Loucy (cell line): Measurements from ENCODE around the gene NEK6.
"Not testable (repeated sequence)": the region's sequence is repeated elsewhere in the genome, so short reads cannot be mapped to it uniquely, and the experiment has no call there.

Experiments used
- H2AFZ ChIP-seq: fragments of 200-600 bp; sonication (generic); 2 replicates; pipeline ENCODE4 v1.6.0; 2016; ENCODE audit warnings: antibody characterized with exemption, mild to moderate bottlenecking, low read length, moderate library complexity
- H3F3A ChIP-seq: fragments of 200-600 bp; 2 replicates; pipeline ENCODE4 v1.6.0; 2016; ENCODE audit warnings: antibody characterized with exemption, low read depth, mild to moderate bottlenecking
- H3K27me3 ChIP-seq: fragments of 200-600 bp; sonication (generic); 2 replicates; pipeline ENCODE4 v1.6.1; 2014; ENCODE audit warnings: low read length, mild to moderate bottlenecking; ENCODE audit not compliant: insufficient read depth, poor library complexity, severe bottlenecking
- H3K36me3 ChIP-seq: fragments of 200-600 bp; sonication (generic); 2 replicates; pipeline ENCODE4 v1.6.1; 2016; ENCODE audit warnings: low read length; ENCODE audit not compliant: insufficient read depth
- H3K4me1 ChIP-seq: fragments of 200-600 bp; sonication (generic); 2 replicates; pipeline ENCODE4 v1.5.1; 2014; ENCODE audit warnings: low read length, mild to moderate bottlenecking; ENCODE audit not compliant: insufficient read depth, poor library complexity, severe bottlenecking
- H3K4me2 ChIP-seq: fragments of 200-600 bp; sonication (generic); 2 replicates; pipeline ENCODE4 v1.6.0; 2014; ENCODE audit warnings: antibody characterized with exemption, low read length, low read depth, mild to moderate bottlenecking; ENCODE audit not compliant: poor library complexity, severe bottlenecking
- H3K4me3 ChIP-seq: fragments of 200-600 bp; sonication (generic); 2 replicates; pipeline ENCODE4 v1.5.1; 2014; ENCODE audit warnings: low read length, mild to moderate bottlenecking, mixed read lengths; ENCODE audit not compliant: poor library complexity, severe bottlenecking
- H3K79me2 ChIP-seq: fragments of 200-600 bp; sonication (generic); 2 replicates; pipeline ENCODE4 v1.6.1; 2014; ENCODE audit warnings: low read length; ENCODE audit not compliant: insufficient read depth
- H3K9ac ChIP-seq: fragments of 200-600 bp; sonication (generic); 2 replicates; pipeline ENCODE4 v1.6.0; 2014; ENCODE audit warnings: mild to moderate bottlenecking, low read depth, low read length, moderate library complexity; ENCODE audit not compliant: poor library complexity, severe bottlenecking
- H3K9me2 ChIP-seq: fragments of 200-600 bp; sonication (generic); replicated peaks from 2 replicates; pipeline ENCODE4 v1.6.1; 2016; ENCODE audit warnings: low read depth, low read length, mixed read lengths
- H3K9me3 ChIP-seq: fragments of 200-600 bp; sonication (generic); 2 replicates; pipeline ENCODE4 v1.6.1; 2014; ENCODE audit warnings: mild to moderate bottlenecking, antibody characterized with exemption, low read length, low read depth; ENCODE audit not compliant: insufficient read depth
- H4K20me1 ChIP-seq: fragments of 200-600 bp; sonication (generic); 2 replicates; pipeline ENCODE4 v1.6.0; 2014; ENCODE audit warnings: antibody characterized with exemption, low read length, mild to moderate bottlenecking; ENCODE audit not compliant: insufficient read depth, poor library complexity, severe bottlenecking
- CTCF ChIP-seq: fragments of 200-600 bp; sonication (generic); conservative IDR thresholded peaks from 2 replicates; pipeline ENCODE4 v1.5.1; 2014; ENCODE audit warnings: mild to moderate bottlenecking, antibody characterized with exemption, low read length
- EZH2phosphoT487 ChIP-seq: fragments of 200-600 bp; IDR thresholded peaks from 2 replicates; pipeline ENCODE4 v1.6.1; 2018; ENCODE audit warnings: antibody characterized with exemption, mild to moderate bottlenecking, moderate library complexity, borderline replicate concordance

The NEK6 gene

GRCh38 chr9:124251204-124251603, 6.5 kb upstream of the NEK6 start:
- Histone ChIP-seq H3K9me2 (no peaks in the 10 kb centered on the region), H2AFZ (no peak overlapping the region), H3K9me3 (no peaks in the 10 kb centered on the region), H3K4me1 (no peaks in the 10 kb centered on the region), H3F3A (no peaks in the 10 kb centered on the region), H3K4me2 (no peak overlapping the region), H3K4me3 (no peak overlapping the region), H3K36me3 (no peaks in the 10 kb centered on the region), H3K79me2 (no peaks in the 10 kb centered on the region), H4K20me1 (no peaks in the 10 kb centered on the region), H3K9ac (no peak overlapping the region), H3K27me3 (no peaks in the 10 kb centered on the region)
- no peak for TF ChIP-seq EZH2phosphoT487
- TF ChIP-seq CTCF: no peak

GRCh38 chr9:124251605-124252378, 6.0 kb upstream of the NEK6 start:
- Histone ChIP-seq H3K4me2 (no peak overlapping the region), H3K9ac (no peak overlapping the region), H3K4me1 (no peaks in the 10 kb centered on the region), H3K9me3 (no peaks in the 10 kb centered on the region), H3K4me3 (no peak overlapping the region), H2AFZ (no peak overlapping the region), H4K20me1 (no peaks in the 10 kb centered on the region), H3K36me3 (no peaks in the 10 kb centered on the region), H3K79me2 (no peaks in the 10 kb centered on the region), H3F3A (no peaks in the 10 kb centered on the region), H3K27me3 (no peaks in the 10 kb centered on the region), H3K9me2 (no peaks in the 10 kb centered on the region)
- TF ChIP-seq CTCF (no peak; the same call in 1 of the 2 replicates), EZH2phosphoT487 (no peak)

GRCh38 chr9:124252878-124253277, 4.9 kb upstream of the NEK6 start:
- H3K4me3 ChIP-seq, H3K79me2 ChIP-seq, H3F3A ChIP-seq, H3K9me3 ChIP-seq, H3K4me1 ChIP-seq, H3K4me2 ChIP-seq, H3K36me3 ChIP-seq, H3K9ac ChIP-seq, H4K20me1 ChIP-seq, H3K9me2 ChIP-seq, H3K27me3 ChIP-seq, H2AFZ ChIP-seq: not testable (repeated sequence)

GRCh38 chr9:124254261-124254682, 3.5 kb upstream of the NEK6 start:
- H3K9me2 ChIP-seq: no peaks in the 10 kb centered on the region
- TF ChIP-seq CTCF: no peak
- no peak for TF ChIP-seq EZH2phosphoT487
- H3K36me3 ChIP-seq: no peaks in the 10 kb centered on the region
- H3K27me3 ChIP-seq: no peaks in the 10 kb centered on the region
- H3F3A ChIP-seq: no peaks in the 10 kb centered on the region
- H4K20me1 ChIP-seq: no peaks in the 10 kb centered on the region
- H3K9ac ChIP-seq: no peak overlapping the region
- H3K9me3 ChIP-seq: no peaks in the 10 kb centered on the region
- H3K79me2 ChIP-seq: no peaks in the 10 kb centered on the region
- H3K4me2 ChIP-seq: no peak overlapping the region
- no peak overlapping the region for H2AFZ ChIP-seq
- no peak overlapping the region for H3K4me3 ChIP-seq
- H3K4me1 ChIP-seq: peaks cover 4% of the 10 kb centered on the region
